ENCODE results near the gene RAD51B.

Gene RAD51B

DNA sequence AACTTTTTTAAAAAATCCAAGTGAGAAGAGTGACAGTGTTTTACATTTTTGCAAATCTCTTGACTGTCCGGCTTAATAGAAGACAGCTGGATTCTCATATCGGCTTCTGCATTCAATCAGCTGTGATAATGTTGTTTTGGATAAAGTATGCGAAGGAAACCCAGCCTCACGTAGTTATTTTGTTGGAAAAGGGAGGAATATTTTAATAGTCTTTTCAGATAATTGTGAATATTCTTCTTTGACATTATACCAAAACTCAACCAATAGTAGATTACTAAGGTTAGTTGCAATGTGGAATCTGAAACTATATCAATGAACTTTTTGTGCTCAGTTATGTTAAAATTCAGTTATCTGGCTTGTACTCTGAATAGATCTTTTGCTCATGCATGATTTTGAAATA, 696.8 kb downstream of the RAD51B start:
- Histone ChIP-seq H3K4me3 (no peak overlapping the region), H3K9me3 (replicated peaks in 1 of 11) (no peaks in the 10 kb centered on the region), H3K4me1 (peaks cover 34 to 66% (median 43%) of the 10 kb centered on the region in 10 experiments), H3K27ac (no peak overlapping the region), H4K20me1 (no peaks in the 10 kb centered on the region), H3K27me3 (no peaks in the 10 kb centered on the region), H3K9ac (no peak overlapping the region), H3K36me3 (no peaks in the 10 kb centered on the region), H3K4me2 (no peak overlapping the region)
- TF ChIP-seq Cebpa-rat (IDR thresholded peaks at IDR 0.05), result no peak

DNA sequence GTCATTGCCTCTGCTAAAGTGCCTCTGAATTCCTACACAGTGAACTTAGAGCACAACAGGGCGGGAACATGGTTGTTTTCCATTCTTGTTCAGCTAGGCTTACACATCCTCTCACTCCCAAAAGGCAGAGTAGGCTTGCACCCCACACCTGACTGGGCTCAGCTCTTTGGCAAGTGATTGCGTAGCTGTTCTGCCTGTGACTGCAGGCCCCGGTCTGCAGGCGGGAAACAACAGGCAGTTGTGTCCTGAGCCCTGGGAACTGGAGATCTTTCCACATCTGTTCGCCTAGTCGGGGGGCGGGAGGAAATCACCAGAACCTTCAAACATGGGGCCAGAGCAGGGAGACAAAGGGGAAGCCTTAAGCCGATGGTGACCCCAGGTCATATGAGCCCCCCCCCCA, 698.6 kb downstream of the RAD51B start:
- Histone ChIP-seq H3K9me3 (replicated peaks in 1 of 11) (no peaks in the 10 kb centered on the region), H3K4me1 (peaks cover 31 to 67% (median 43%) of the 10 kb centered on the region in 10 experiments), H3K4me2 (0 out of 22 replicates have a peak overlapping the region, but pooled peaks of 1 of the 11 experiments have one; percentile 6), H4K20me1 (no peaks in the 10 kb centered on the region), H3K4me3 (no peak overlapping the region), H3K9ac (no peak overlapping the region), H3K27me3 (no peaks in the 10 kb centered on the region), H3K27ac (no peak overlapping the region), H3K36me3 (no peaks in the 10 kb centered on the region)
- no peak for TF ChIP-seq Cebpa-rat (IDR thresholded peaks at IDR 0.05)

DNA sequence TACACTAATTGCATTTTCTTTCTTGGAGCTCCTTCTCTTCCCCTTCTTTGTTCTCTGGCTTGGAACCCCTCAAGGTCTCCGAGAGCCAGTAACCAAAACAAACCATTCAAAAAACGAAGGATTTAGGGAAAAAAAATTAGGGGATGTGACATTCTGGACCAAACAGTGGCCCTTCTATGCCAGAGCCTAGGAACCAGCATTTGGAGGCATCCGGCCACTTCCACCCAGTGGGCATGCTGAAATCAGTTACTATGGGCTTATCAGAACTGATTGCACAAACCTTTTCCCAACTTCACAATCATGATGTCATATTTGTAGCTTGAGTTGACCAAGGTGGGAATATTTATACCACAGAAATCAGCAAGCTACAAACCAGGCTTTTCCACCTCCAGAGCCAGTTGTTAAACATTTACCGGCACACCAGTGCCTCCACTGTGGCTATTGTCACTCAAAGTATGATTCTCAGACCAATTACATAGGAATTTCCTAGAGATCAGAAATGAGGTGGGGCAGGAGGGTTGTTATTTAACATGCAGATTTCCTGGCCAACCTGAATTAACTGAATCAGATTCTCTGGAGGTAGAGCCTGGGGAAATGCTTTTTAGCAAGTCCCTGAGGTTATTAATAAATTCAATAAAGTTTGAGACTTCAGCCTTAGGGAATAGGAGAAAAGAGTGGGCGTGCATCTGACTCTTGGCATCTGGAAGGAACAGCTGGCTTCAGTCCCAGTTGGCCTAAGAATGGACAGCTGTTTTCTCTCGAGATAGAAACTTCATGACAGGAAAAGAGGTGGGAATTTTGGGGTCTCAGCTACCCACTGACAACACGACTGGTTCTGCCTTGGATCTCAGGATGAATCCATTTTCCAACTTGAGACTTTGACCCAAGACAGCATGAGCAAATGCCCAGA, 699.4 kb downstream of the RAD51B start:
- Histone ChIP-seq H3K4me1 (peaks cover 27 to 66% (median 40%) of the 10 kb centered on the region in 10 experiments), H3K9me3 (replicated peaks in 1 of 11) (peaks cover 0 to 7% (median 0%) of the 10 kb centered on the region in 11 experiments; a peak in 2 of 22 replicates), H3K27ac (peak overlapping the region in 1 of 11 experiments; percentile 14; a peak in 1 of 22 replicates), H3K4me2 (peak overlapping the region; percentile 1 to 65 (median 45); a peak in 21 of 22 replicates), H3K9ac (no peak overlapping the region), H3K27me3 (no peaks in the 10 kb centered on the region), H3K36me3 (no peaks in the 10 kb centered on the region), H4K20me1 (no peaks in the 10 kb centered on the region), H3K4me3 (no peak overlapping the region)
- no peak for TF ChIP-seq Cebpa-rat (IDR thresholded peaks at IDR 0.05)

DNA sequence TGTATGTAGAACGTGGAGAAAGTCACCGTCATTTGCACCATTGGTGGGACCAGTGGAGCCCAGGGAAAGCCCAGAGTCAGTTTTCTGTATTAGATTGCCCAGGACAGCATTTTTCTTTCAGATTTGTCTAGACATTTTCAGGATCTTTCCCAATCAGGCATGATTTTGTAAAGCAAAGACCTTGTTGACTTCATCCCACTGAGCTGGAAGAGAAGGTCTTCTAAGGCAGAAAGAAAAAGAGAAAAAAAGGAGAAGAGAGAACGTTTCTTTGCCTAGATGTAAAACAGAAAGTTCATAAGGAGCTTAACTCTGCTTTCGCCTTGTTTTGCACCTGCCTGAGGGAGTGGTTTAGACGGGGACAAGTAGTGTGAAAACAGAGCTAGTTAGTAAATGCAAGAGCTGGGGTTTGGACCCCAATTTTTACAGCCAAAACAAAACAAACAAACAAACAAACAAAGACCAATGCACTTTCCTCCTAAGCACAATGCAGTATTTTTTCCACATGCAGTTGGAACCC, 700.1 kb downstream of the RAD51B start:
- no peaks in the 10 kb centered on the region for H3K27me3 ChIP-seq
- H3K9me3 ChIP-seq (replicated peaks in 1 of 11), result peaks cover 0 to 14% (median 5%) of the 10 kb centered on the region in 11 experiments; a peak in 15 of 22 replicates
- H3K4me2 ChIP-seq, result peak overlapping the region; percentile 1 to 65 (median 45); a peak in 20 of 22 replicates
- H3K9ac ChIP-seq, result no peak overlapping the region
- TF ChIP-seq Cebpa-rat (IDR thresholded peaks at IDR 0.05), result no peak
- H3K4me1 ChIP-seq, result peaks cover 21 to 60% (median 34%) of the 10 kb centered on the region in 10 experiments
- no peak overlapping the region for H3K4me3 ChIP-seq
- peaks cover 0 to 6% (median 0%) of the 10 kb centered on the region in 11 experiments; a peak in 3 of 22 replicates for H3K36me3 ChIP-seq
- H4K20me1 ChIP-seq, result no peaks in the 10 kb centered on the region
- H3K27ac ChIP-seq, result peak overlapping the region in 1 of 11 experiments; percentile 14; a peak in 1 of 22 replicates

- peaks cover 21 to 55% (median 34%) of the 10 kb centered on the region in 10 experiments for H3K4me1 ChIP-seq
- peaks cover 0 to 25% (median 17%) of the 10 kb centered on the region in 11 experiments; a peak in 17 of 22 replicates for H3K9me3 ChIP-seq (replicated peaks in 1 of 11)
- H4K20me1 ChIP-seq, result no peaks in the 10 kb centered on the region
- no peak overlapping the region for H3K4me3 ChIP-seq
- H3K36me3 ChIP-seq, result peaks cover 0 to 18% (median 0%) of the 10 kb centered on the region in 11 experiments; a peak in 5 of 22 replicates
- H3K27ac ChIP-seq, result no peak overlapping the region
- TF ChIP-seq Cebpa-rat (IDR thresholded peaks at IDR 0.05), result no peak
- no peak overlapping the region for H3K9ac ChIP-seq
- no peaks in the 10 kb centered on the region for H3K27me3 ChIP-seq
- peak overlapping the region in 4 of 11 experiments; percentile 15 to 62 (median 54); a peak in 3 of 22 replicates for H3K4me2 ChIP-seq
These were observed 701.3 kb downstream of the RAD51B start for GRCh38 chr14:68520637-68521556.

DNA sequence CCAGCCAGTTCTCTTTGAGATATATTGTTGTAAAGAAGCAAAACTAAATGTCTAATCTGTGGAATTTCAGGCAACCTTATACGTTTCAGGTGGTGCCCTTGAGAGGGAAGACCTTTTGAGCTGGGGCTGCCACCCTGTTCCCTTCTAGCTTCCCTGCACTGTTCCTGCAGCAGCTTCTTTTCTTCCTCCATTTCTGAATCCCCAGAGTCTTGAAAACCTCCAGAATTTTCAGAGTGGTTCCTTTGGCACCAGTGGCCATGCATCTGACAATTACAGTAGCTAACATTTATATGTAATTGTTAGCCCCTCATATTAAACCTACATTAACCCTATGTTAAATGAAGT, 702.0 kb downstream of the RAD51B start:
- Histone ChIP-seq H4K20me1 (no peaks in the 10 kb centered on the region), H3K9ac (no peak overlapping the region), H3K4me2 (peak overlapping the region in 5 of 11 experiments; percentile 15 to 62 (median 57); a peak in 4 of 22 replicates), H3K9me3 (replicated peaks in 1 of 11) (peaks cover 0 to 31% (median 23%) of the 10 kb centered on the region in 11 experiments; a peak in 18 of 22 replicates), H3K4me1 (peaks cover 25 to 61% (median 35%) of the 10 kb centered on the region in 10 experiments), H3K36me3 (peaks cover 0 to 19% (median 0%) of the 10 kb centered on the region in 11 experiments; a peak in 5 of 22 replicates), H3K27ac (no peak overlapping the region), H3K27me3 (no peaks in the 10 kb centered on the region), H3K4me3 (no peak overlapping the region)
- no peak for TF ChIP-seq Cebpa-rat (IDR thresholded peaks at IDR 0.05)

DNA sequence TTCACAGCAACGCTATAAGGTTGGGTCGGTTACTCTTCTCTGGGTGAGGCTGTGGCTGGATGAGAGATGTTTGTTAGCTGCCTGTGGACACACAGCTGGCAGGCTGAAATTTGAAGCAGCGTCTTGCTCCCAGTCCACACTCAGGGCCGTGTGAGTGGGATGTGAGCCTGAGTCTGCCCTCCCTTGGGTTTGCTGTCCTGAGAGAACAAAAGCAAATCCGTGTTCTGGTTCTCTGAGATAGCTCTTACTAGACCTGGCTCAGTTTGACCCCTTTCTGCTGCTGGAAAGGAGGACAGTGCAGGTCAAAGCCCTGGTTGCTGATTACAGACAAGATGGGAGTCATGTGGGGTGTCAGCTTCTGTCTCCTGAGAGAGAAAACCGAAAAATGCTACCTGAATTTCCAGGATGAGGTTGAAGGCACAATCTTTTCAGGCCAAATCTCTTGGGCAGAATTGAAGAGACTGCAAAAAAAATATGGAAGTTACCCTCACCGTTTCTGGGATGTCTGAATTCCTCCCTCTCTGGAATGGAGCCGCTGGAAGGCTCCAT, 702.5 kb downstream of the RAD51B start:
- TF ChIP-seq Cebpa-rat (IDR thresholded peaks at IDR 0.05), result no peak
- H3K9ac ChIP-seq, result peak overlapping the region in 1 of 11 experiments; percentile 10; a peak in 1 of 22 replicates
- no peaks in the 10 kb centered on the region for H3K27me3 ChIP-seq
- no peaks in the 10 kb centered on the region for H4K20me1 ChIP-seq
- no peak overlapping the region for H3K27ac ChIP-seq
- H3K4me3 ChIP-seq, result no peak overlapping the region
- H3K4me1 ChIP-seq, result peaks cover 28 to 66% (median 35%) of the 10 kb centered on the region in 10 experiments
- peak overlapping the region in 9 of 11 experiments; percentile 41 to 70 (median 61); a peak in 13 of 22 replicates for H3K4me2 ChIP-seq
- H3K36me3 ChIP-seq, result peaks cover 0 to 19% (median 0%) of the 10 kb centered on the region in 11 experiments; a peak in 5 of 22 replicates
- peaks cover 0 to 36% (median 28%) of the 10 kb centered on the region in 11 experiments; a peak in 18 of 22 replicates for H3K9me3 ChIP-seq (replicated peaks in 1 of 11)
